ENCODE data around the gene SPOCK1. TPM values are rescaled to one million over a fixed set of nuclear protein-coding genes. Genes with fewer than 3 reads are reported as not detected.

Gene SPOCK1
- total RNA-seq, 1 donor from 2014 or later, result 19.6 TPM

GRCh38 chr5:137498301-137498735 is 808 bp downstream of the SPOCK1 start:
- peak; percentile 47 for DNase-seq
- intact Hi-C loops (cut with DNase I), result loop anchor here (5.0 to 10.0 kb wide), 2 partner anchors 151 to 694 kb away; no protein-coding TSS in a partner anchor
- ATAC-seq (ENCODE audit: poor library complexity), result peak; percentile 61

DNA sequence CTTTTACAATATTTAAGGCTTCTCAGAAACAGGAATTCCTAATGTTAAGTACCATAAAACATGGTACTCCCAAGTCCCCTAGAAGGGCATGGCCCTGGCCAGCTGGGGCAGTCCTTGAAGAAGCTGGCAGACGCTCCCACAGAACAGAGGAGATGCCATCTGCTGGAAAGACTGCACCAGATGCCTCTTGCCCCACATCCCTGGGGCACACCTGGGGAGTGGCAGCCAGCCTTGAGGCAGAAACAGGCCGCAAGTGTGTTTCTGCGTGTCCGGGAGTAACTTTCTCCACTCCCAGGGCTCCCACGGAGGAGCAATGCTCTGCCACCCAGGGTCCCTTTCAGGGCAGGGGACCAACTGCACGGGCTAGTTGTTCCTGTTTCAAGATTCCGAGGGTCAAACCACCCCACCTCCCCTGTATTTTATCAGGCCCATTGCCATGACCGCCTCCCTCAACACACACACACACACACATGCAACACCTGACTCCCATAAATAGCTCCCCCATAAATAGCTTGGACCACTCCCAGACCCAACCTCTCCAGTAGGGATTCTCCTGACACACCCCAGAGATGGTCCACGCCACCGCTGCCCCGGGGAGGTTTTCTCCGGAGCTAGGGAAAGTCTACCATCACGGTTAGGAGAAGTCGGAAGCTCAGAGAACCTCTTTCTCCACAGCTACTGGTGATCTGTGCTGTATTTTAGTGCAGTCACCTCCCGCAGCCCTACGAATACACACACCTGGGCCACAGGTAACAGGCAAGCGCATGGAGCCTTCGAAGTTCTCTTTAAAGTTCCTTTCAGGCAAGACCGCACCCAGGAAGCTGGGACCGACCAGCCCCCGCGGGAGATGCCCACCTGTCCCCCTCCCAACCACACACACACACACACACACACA is 1.5 kb downstream of the SPOCK1 start:
- no peak for DNase-seq
- intact Hi-C loops (cut with DNase I), result loop anchor here (5.0 to 10.0 kb wide), 2 partner anchors 150 to 693 kb away; no protein-coding TSS in a partner anchor
- ATAC-seq (ENCODE audit: poor library complexity), result no peak

- intact Hi-C loops (cut with DNase I), result loop anchor here (5.0 to 10.0 kb wide), 2 partner anchors 150 to 692 kb away; no protein-coding TSS in a partner anchor
- DNase-seq (no peak), ATAC-seq (ENCODE audit: poor library complexity) (no peak)
These were observed 2.2 kb downstream of the SPOCK1 start for GRCh38 chr5:137496919-137497318.

DNA sequence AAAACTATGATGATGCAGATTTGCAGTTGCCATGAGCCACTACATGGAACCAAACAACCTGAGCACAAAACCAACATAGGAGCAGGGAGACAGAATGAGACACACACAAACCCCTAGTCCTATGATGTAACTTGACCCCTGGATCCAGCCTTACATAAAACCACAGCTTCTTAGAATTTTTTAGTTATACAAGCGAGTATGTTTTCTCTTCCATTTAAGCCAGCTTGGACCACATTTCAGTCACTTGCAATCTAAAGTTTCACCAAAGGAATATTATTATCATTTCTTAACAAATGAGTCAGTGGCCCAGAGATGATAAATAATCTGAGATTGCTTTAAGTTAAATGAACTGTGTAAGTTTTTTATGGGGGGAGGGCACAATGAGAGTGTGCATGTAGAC is 6.8 kb downstream of the SPOCK1 start:
- DNase-seq, result no peak
- intact Hi-C loops (cut with DNase I), result loop anchor here (10.0 kb wide), 1 partner anchor 688 kb away; no protein-coding TSS in a partner anchor
- ATAC-seq (ENCODE audit: poor library complexity), result no peak

- ATAC-seq (ENCODE audit: poor library complexity) (no peak), DNase-seq (no peak)
- intact Hi-C loops (cut with DNase I), result loop anchor here (10.0 kb wide), 1 partner anchor 686 kb away; no protein-coding TSS in a partner anchor
These were observed 8.0 kb downstream of the SPOCK1 start for GRCh38 chr5:137491121-137491520.

DNA sequence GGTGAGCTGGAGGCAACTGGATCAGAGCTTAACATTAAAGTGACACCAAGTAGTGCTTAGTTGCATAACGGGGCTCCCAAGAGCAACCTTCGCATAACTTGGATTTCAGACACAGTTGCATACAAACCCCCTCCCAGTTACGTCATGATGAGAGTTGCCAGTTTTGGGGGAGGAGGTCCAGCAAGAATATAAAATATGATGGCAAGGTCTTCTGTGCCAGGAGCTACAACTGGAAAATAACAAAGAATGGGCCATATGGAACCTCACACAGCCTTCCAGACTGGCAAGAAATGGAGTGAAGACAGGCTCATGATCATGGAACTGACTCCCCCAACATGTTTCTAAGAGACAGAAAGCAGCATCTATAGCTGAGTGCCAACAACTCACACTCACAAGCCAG is 8.5 kb downstream of the SPOCK1 start:
- intact Hi-C loops (cut with DNase I), result loop anchor here (10.0 kb wide), 1 partner anchor 686 kb away; no protein-coding TSS in a partner anchor
- ATAC-seq (ENCODE audit: poor library complexity) (no peak), DNase-seq (no peak)

DNA sequence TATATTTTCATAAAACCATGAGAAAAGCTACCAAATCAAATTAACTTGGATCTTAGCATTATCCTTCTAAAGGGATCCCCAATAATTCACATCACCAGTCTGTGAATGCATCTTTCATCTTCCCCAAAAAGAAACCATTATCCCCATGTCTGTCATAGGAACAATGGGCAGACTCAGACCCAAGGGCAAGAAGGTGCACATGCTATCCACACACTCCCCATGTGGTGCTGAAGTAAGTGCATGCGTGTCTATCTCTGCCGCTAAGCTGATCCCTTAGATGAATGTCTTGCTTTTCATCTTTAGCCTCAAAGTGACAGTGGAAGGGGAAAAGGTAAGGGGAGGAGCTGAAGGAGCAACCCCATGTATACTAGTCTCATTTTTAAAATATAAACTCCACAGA is 10.2 kb downstream of the SPOCK1 start:
- ATAC-seq (ENCODE audit: poor library complexity) (no peak), DNase-seq (no peak)
- intact Hi-C loops (cut with DNase I), result no loop called here

DNA sequence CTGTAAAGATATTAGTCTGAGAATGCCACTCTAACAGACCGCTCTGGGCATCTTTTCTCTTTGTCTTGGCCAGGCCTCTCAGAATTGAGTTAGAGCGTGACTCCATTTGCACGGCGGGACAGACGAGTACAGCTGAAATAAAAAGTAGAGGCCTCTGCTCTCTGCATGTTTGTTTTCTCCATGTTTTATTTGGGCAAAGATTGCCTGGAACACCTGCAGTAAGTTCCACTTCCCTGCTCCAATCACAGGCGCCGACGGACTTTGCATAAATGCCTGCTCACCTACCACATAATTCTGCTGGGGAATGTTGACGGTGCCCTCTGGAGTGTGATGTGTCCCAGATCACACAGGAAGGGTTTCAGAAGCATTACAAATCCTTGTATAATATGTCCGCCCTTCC is 10.6 kb downstream of the SPOCK1 start:
- ATAC-seq (ENCODE audit: poor library complexity) (no peak), DNase-seq (no peak)
- intact Hi-C loops (cut with DNase I), result no loop called here

DNA sequence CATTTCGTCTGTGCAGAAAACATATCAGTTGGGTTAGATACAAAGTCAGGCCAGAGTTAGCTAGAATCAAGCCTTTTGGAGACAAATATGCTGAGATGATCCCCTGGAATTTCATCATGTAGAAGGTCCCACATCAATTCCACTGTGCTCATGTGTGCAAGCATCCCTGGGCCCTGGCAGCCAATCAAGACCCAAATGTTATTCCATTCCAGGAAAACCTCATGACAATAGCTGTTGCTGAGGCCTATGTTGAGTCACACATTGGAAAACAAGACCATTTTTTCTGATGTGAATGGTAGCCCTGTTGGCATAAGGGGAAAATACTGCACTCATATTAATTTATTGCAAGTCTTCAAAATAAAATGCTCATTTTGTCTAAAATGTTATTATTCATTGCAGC is 11.5 kb downstream of the SPOCK1 start:
- intact Hi-C loops (cut with DNase I), result no loop called here
- ATAC-seq (ENCODE audit: poor library complexity) (peak; percentile 75), DNase-seq (no peak)

DNA sequence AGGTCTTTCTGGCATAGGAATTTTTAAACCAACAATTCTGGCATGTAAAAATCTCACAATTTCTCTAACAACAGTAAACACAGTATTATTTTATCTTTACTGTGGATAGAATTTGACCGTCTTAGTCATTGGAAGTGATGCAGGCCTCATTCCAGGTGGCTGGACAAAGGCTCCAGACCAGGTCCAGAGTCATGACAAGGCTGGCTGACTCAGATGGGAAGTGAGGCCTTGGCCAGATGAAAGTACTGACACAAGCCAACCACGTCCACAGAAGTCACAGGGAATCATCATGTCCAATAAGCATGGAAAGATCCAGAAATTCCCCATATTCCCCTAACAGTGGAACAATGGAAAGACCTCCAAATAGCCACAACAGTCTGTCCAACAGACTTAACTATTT is 12.4 kb downstream of the SPOCK1 start:
- ATAC-seq (ENCODE audit: poor library complexity) (peak; percentile 76), DNase-seq (no peak)
- intact Hi-C loops (cut with DNase I), result no loop called here

DNA sequence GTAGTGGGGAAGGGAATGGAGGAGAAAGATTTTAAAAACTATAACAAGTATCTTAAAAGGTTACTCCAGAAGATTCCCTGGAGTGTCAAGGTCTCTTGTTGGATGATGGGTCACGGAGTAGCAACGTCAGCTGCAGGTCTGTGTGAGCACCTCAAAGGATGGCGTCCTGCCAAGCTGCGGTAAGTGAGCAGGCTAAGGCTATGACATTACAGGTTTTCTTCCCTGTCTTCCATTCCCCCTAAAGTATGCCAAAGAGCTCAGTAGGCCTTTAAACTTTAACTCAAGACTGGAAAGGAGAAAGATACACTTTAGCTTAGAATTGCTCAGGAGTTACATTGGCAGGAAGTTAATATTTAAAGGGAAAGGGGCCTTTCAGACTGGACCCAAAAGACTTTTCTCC is 17.5 kb downstream of the SPOCK1 start:
- ATAC-seq (ENCODE audit: poor library complexity) (no peak), DNase-seq (no peak)
- intact Hi-C loops (cut with DNase I), result no loop called here

- DNase-seq, result no peak
- no peak for ATAC-seq (ENCODE audit: poor library complexity)
- intact Hi-C loops (cut with DNase I), result no loop called here
These were observed 21.1 kb downstream of the SPOCK1 start for GRCh38 chr5:137478043-137478442.

GRCh38 chr5:137470921-137471220 is 28.3 kb downstream of the SPOCK1 start:
- ATAC-seq (ENCODE audit: poor library complexity) (no peak), DNase-seq (no peak)
- intact Hi-C loops (cut with DNase I), result no loop called here

DNA sequence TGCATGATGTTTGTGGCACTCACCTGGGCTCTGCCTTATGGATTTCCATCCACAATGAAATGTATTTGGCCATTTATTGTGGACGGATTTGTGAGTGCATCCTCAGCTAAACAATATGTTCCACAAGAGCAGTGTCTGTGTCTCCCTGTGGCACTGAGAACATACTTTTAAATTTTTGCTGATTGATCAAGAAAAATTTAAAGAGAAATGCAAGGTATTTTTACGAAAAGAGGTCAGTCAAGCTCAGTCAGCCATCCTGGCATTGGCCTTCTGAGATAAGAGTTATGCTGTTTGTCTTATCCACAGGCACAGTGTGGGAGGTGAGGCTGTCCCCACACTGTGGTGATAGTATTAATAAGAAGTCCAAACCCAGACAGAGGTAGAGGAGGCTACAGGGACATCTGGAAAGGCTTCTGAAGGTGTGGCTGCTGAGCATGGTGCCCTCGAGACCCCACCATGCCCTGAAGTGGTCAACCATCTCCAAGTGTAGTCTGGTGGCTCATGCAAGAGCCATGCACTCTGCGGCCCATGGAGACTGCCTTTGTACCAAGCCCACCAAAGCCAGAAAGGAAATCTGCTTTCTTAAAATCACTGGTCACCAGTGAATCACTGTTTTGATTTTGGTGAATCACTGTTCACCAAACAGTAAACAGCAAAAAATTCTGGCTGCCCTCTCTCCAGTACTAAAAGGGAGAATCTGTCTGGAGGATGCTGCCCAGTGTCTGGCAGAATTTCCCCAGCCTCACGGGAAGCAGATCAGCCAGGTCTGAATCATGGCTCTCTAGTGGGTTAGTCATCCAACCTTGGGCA is 28.8 kb downstream of the SPOCK1 start:
- DNase-seq (no peak), ATAC-seq (ENCODE audit: poor library complexity) (peak; percentile 34)
- intact Hi-C loops (cut with DNase I), result no loop called here

DNA sequence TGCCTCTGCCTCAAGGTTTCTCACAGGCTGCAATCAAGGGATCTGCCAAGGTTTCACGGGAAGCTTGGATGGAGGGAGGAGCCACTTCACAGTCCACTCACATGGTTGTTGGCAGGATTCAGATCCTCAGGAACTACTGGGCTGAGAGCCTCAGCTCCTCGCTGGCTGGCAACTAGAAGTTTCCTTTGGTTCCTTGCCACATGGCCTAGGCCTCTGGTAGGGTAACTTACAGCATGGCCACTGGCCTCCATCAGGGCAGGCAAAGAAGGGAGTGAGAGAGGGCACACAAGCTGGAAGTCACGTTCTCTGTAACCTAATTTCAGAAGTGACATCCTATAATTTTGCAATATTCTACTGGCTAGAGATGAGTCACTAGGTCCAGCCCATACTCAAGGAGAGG is 32.2 kb downstream of the SPOCK1 start:
- ATAC-seq (ENCODE audit: poor library complexity), result peak; percentile 36
- intact Hi-C loops (cut with DNase I), result no loop called here
- no peak for DNase-seq

GRCh38 chr5:137465930-137466329 is 33.2 kb downstream of the SPOCK1 start:
- DNase-seq (no peak), ATAC-seq (ENCODE audit: poor library complexity) (no peak)
- intact Hi-C loops (cut with DNase I), result no loop called here

GRCh38 chr5:137462816-137463520 is 36.2 kb downstream of the SPOCK1 start:
- intact Hi-C loops (cut with DNase I), result no loop called here
- ATAC-seq (ENCODE audit: poor library complexity) (no peak), DNase-seq (no peak)

GRCh38 chr5:137462265-137462590 is 36.9 kb downstream of the SPOCK1 start:
- ATAC-seq (ENCODE audit: poor library complexity), result no peak
- intact Hi-C loops (cut with DNase I), result no loop called here
- no peak for DNase-seq

Data from Right ventricle myocardium superior (tissue), 1 donor.